CD14-positive monocyte (primary cell): ENCODE results near the gene GRIK4. TPM values are rescaled to one million over a fixed set of nuclear protein-coding genes. Genes with fewer than 3 reads are reported as not detected.

Source experiments
- DNase-seq, 3 donors: peaks; one replicate each; pipeline ENCODE4 v3.0.0-alpha.2; 2011 to 2022
- H2AFZ ChIP-seq: 2 replicates; pipeline ENCODE4 v1.6.0; 2012; ENCODE audit warnings: mild to moderate bottlenecking, low read depth, low read length, inconsistent platforms; ENCODE audit not compliant: insufficient read depth, poor library complexity, severe bottlenecking
- H3K27ac ChIP-seq, 2 donors: 1 replicate in 1 of 2; 2 replicates in 1 of 2; pipeline ENCODE4 v1.5.1; 2012 to 2013; ENCODE audit warnings: low read length in 2 of 2, control low read depth in 1 of 2, inconsistent platforms in 1 of 2, low read depth in 1 of 2, mild to moderate bottlenecking in 1 of 2
- H3K27me3 ChIP-seq, 2 donors: one replicate each; pipeline versions ENCODE4 v1.6.0 to v1.6.1; 2011 to 2013; ENCODE audit warnings: low read length in 2 of 2; ENCODE audit not compliant: control insufficient read depth in 2 of 2, insufficient read depth in 2 of 2
- H3K36me3 ChIP-seq, 2 donors: replicated peaks in 1 of 2; 1 replicate in 1 of 2; 2 replicates in 1 of 2; pipeline versions ENCODE4 v1.5.1 to v1.6.1; 2012 to 2013; ENCODE audit warnings: low read length in 2 of 2, control low read depth in 1 of 2, inconsistent platforms in 1 of 2, mild to moderate bottlenecking in 1 of 2; ENCODE audit not compliant: insufficient read depth in 2 of 2, control insufficient read depth in 1 of 2
- H3K4me1 ChIP-seq, 2 donors: 1 replicate in 1 of 2; 2 replicates in 1 of 2; pipeline versions ENCODE4 v1.5.1 to v1.6.1; 2012 to 2013; ENCODE audit warnings: low read length in 2 of 2, control low read depth in 1 of 2, inconsistent platforms in 1 of 2, mild to moderate bottlenecking in 1 of 2, moderate library complexity in 1 of 2; ENCODE audit not compliant: insufficient read depth in 2 of 2, control insufficient read depth in 1 of 2
- H3K4me2 ChIP-seq: replicated peaks from 2 replicates; pipeline ENCODE3; 2012; ENCODE audit warnings: low read length, moderate library complexity, mild to moderate bottlenecking; ENCODE audit not compliant: poor library complexity, severe bottlenecking; ENCODE audit errors: extremely low read depth
- H3K4me3 ChIP-seq, 3 experiments: fragments of 200-600 bp in 1 of 3; sonication (generic) in 1 of 3; replicated peaks in 1 of 3; 1 replicate in 2 of 3; 2 replicates in 1 of 3; pipeline ENCODE4 v1.5.1; 2011 to 2013; ENCODE audit warnings: low read length in 3 of 3, mild to moderate bottlenecking in 3 of 3, control low read depth in 2 of 3, low read depth in 2 of 3, inconsistent platforms in 1 of 3, moderate library complexity in 1 of 3
- H3K79me2 ChIP-seq: 2 replicates; pipeline ENCODE4 v1.6.0; 2012; ENCODE audit warnings: mild to moderate bottlenecking, control low read depth, inconsistent platforms, low read length, moderate library complexity; ENCODE audit not compliant: insufficient read depth
- H3K9ac ChIP-seq: 2 replicates; pipeline ENCODE4 v1.6.0; 2017; ENCODE audit warnings: low read length, mild to moderate bottlenecking; ENCODE audit not compliant: insufficient read depth, poor library complexity, severe bottlenecking
- H3K9me3 ChIP-seq, 2 donors: replicated peaks in 1 of 2; 1 replicate in 1 of 2; 2 replicates in 1 of 2; pipeline versions ENCODE4 v1.5.1 to v1.6.1; 2012 to 2013; ENCODE audit warnings: low read length in 2 of 2, control low read depth in 1 of 2; ENCODE audit not compliant: control insufficient read depth in 1 of 2, insufficient read depth in 1 of 2
- H4K20me1 ChIP-seq: 2 replicates; pipeline ENCODE4 v1.6.0; 2012; ENCODE audit warnings: mild to moderate bottlenecking, low read length, control low read depth, moderate library complexity; ENCODE audit not compliant: insufficient read depth
- H3K27ac Mint-ChIP-seq, 7 donors: one replicate each; pipeline ENCODE4 v1.8.0; 2020; ENCODE audit warnings: mild to moderate bottlenecking in 7 of 7, mixed read lengths in 7 of 7, moderate library complexity in 6 of 7, inconsistent platforms in 2 of 7
- H3K27me3 Mint-ChIP-seq, 3 donors: one replicate each; pipeline ENCODE4 v1.8.0; 2021 to 2022; ENCODE audit warnings: low read depth in 3 of 3, mild to moderate bottlenecking in 3 of 3, mixed read lengths in 3 of 3, moderate library complexity in 3 of 3, inconsistent platforms in 1 of 3
- H3K36me3 Mint-ChIP-seq, 2 donors: one replicate each; pipeline ENCODE4 v1.8.0; 2020; ENCODE audit warnings: mixed read lengths in 2 of 2, inconsistent platforms in 1 of 2, mild to moderate bottlenecking in 1 of 2
- H3K4me1 Mint-ChIP-seq: one replicate; pipeline ENCODE4 v1.8.0; 2020; ENCODE audit warnings: mild to moderate bottlenecking, mixed read lengths
- H3K4me3 Mint-ChIP-seq, 2 donors: one replicate each; pipeline ENCODE4 v1.8.0; 2020; ENCODE audit warnings: mild to moderate bottlenecking in 2 of 2, mixed read lengths in 2 of 2, moderate library complexity in 1 of 2
- H3K9me3 Mint-ChIP-seq, 7 donors: one replicate each; pipeline ENCODE4 v1.8.0; 2020 to 2022; ENCODE audit warnings: mixed read lengths in 7 of 7, mild to moderate bottlenecking in 6 of 7, moderate library complexity in 6 of 7, inconsistent platforms in 2 of 7
- CTCF ChIP-seq: fragments of 200-600 bp; IDR thresholded peaks from one replicate; pipeline ENCODE4 v1.8.0; 2022; ENCODE audit warnings: antibody characterized with exemption, mild to moderate bottlenecking
- WGBS: methylation state at CpG from one replicate; pipeline ENCODE4 v1.1.5; 2013; ENCODE audit warnings: missing lambda C conversion rate; ENCODE audit not compliant: insufficient coverage; 5-methylcytosine and 5-hydroxymethylcytosine counted together
- intact Hi-C, 2 donors: fragments of 100-400 bp; cut with micrococcal nuclease; formaldehyde crosslinking; loops; one replicate each; pipeline versions ENCODE4 v1.15.0 to v1.15.1; 2023
- polyA plus RNA-seq, 3 donors: library from polyadenylated mRNA; depleted of rRNA in 1 of 3; unstranded in 2 of 3; stranded (reverse) in 1 of 3; fragments of 300-500 nt in 2 of 3; fragments of >200 nt in 1 of 3; fragmentation: Illumina TruSeq in 2 of 3; gene quantifications; 1 replicate in 2 of 3; 2 replicates in 1 of 3; pipeline ENCODE4 v1.2.3, GENCODE V29; 2012 to 2021

Gene GRIK4
- polyA plus RNA-seq, 3 donors, result not detected

- no peak overlapping the region for H3K4me3 ChIP-seq
- H3K27me3 ChIP-seq, result no peaks in the 10 kb centered on the region
- no peaks in the 10 kb centered on the region for H3K79me2 ChIP-seq
- H4K20me1 ChIP-seq, result no peaks in the 10 kb centered on the region
- no peak overlapping the region for H3K27ac Mint-ChIP-seq
- TF ChIP-seq CTCF, result no peak
- no peak overlapping the region for H3K4me2 ChIP-seq
- H3K9me3 Mint-ChIP-seq, result peaks cover 0 to 2% (median 0%) of the 10 kb centered on the region in 7 donors
- H3K4me3 Mint-ChIP-seq, result no peak overlapping the region
- no peaks in the 10 kb centered on the region for H3K4me1 ChIP-seq
- no peaks in the 10 kb centered on the region for H3K36me3 Mint-ChIP-seq
- H3K27me3 Mint-ChIP-seq, result peaks cover 8 to 17% (median 9%) of the 10 kb centered on the region in 3 donors
- intact Hi-C loops, result no loop called here
- DNase-seq, result no peak
- WGBS, result 40% methylated on average over 3 of the region's 7 CpGs
- H3K36me3 ChIP-seq, result no peaks in the 10 kb centered on the region
- no peak overlapping the region for H3K27ac ChIP-seq
- no peaks in the 10 kb centered on the region for H3K4me1 Mint-ChIP-seq
- H3K9ac ChIP-seq, result no peak overlapping the region
- no peak overlapping the region for H2AFZ ChIP-seq
- no peaks in the 10 kb centered on the region for H3K9me3 ChIP-seq
These were observed 357.5 kb downstream of the GRIK4 start for GRCh38 chr11:120869097-120869496.

GRCh38 chr11:120869516-120870011, 358.0 kb downstream of the GRIK4 start:
- intact Hi-C loops, result no loop called here
- Mint-ChIP-seq H3K4me3 (no peak overlapping the region), H3K36me3 (no peaks in the 10 kb centered on the region), H3K9me3 (peaks cover 0 to 2% (median 0%) of the 10 kb centered on the region in 7 donors), H3K27ac (peak overlapping the region in 1 of 7 donors; percentile 21), H3K27me3 (peaks cover 9 to 17% (median 9%) of the 10 kb centered on the region in 3 donors), H3K4me1 (no peaks in the 10 kb centered on the region)
- H3K36me3 ChIP-seq, result no peaks in the 10 kb centered on the region
- no peak for TF ChIP-seq CTCF
- DNase-seq, result no peak
- no peaks in the 10 kb centered on the region for H3K79me2 ChIP-seq
- H3K9me3 ChIP-seq, result no peaks in the 10 kb centered on the region
- H2AFZ ChIP-seq, result no peak overlapping the region
- no peaks in the 10 kb centered on the region for H3K27me3 ChIP-seq
- H3K9ac ChIP-seq, result no peak overlapping the region
- H4K20me1 ChIP-seq, result no peaks in the 10 kb centered on the region
- H3K4me3 ChIP-seq, result no peak overlapping the region
- no peaks in the 10 kb centered on the region for H3K4me1 ChIP-seq
- WGBS, result 21% methylated on average over 6 of the region's 11 CpGs
- no peak overlapping the region for H3K4me2 ChIP-seq
- no peak overlapping the region for H3K27ac ChIP-seq
